ENCODE results near the gene DCAF15.

The DCAF15 gene

GRCh38 chr19:13952931-13953531, 722 bp downstream of the DCAF15 start:
- H3K4me1 ChIP-seq (ENCODE audit: low read length), result peaks cover 12% of the 10 kb centered on the region

GRCh38 chr19:13954185-13954584, 1.9 kb downstream of the DCAF15 start:
- TF ChIP-seq CTCF (IDR thresholded peaks at IDR 0.05; ENCODE audit: low read depth, low read length), result no peak
- TF ChIP-seq EZH2phosphoT487 (IDR thresholded peaks at IDR 0.05; ENCODE audit: low read depth), result no peak
- peak overlapping the region; percentile 95; the same call in 1 of the 2 replicates for H3K4me2 ChIP-seq (ENCODE audit: low read length)
- H3K9ac ChIP-seq (ENCODE audit: low read length), result no peak overlapping the region
- no peaks in the 10 kb centered on the region for H3K27me3 ChIP-seq (ENCODE audit: low read depth, low read length)
- no peak overlapping the region for H2AFZ ChIP-seq (ENCODE audit: low read depth, low read length)
- H3K4me1 ChIP-seq (ENCODE audit: low read length), result peaks cover 12% of the 10 kb centered on the region
- no peak overlapping the region for H3K4me3 ChIP-seq (ENCODE audit: low read length)
- H3K79me2 ChIP-seq (ENCODE audit: low read length), result peaks cover 17% of the 10 kb centered on the region
- H3K9me3 ChIP-seq (ENCODE audit: insufficient read depth, low read length), result no peaks in the 10 kb centered on the region
- peaks cover 32% of the 10 kb centered on the region for H3K36me3 ChIP-seq (replicated peaks; ENCODE audit: low read depth, low read length)
- H3K27ac ChIP-seq (ENCODE audit: low read length), result no peak overlapping the region
- peaks cover 10% of the 10 kb centered on the region for H4K20me1 ChIP-seq (ENCODE audit: insufficient read depth, low read length)

More at GRCh38 chr19:13952931-13953531, 722 bp downstream of the DCAF15 start:
- Histone ChIP-seq H3K4me2 (ENCODE audit: low read length) (peak overlapping the region; percentile 95), H4K20me1 (ENCODE audit: insufficient read depth, low read length) (peaks cover 10% of the 10 kb centered on the region), H3K36me3 (replicated peaks; ENCODE audit: low read depth, low read length) (peaks cover 26% of the 10 kb centered on the region), H3K27me3 (ENCODE audit: low read depth, low read length) (no peaks in the 10 kb centered on the region), H2AFZ (ENCODE audit: low read depth, low read length) (no peak overlapping the region), H3K27ac (ENCODE audit: low read length) (peak overlapping the region; percentile 15; the same call in 1 of the 2 replicates), H3K9ac (ENCODE audit: low read length) (peak overlapping the region; percentile 82), H3K79me2 (ENCODE audit: low read length) (peaks cover 17% of the 10 kb centered on the region), H3K4me3 (ENCODE audit: low read length) (peak overlapping the region; percentile 94), H3K9me3 (ENCODE audit: insufficient read depth, low read length) (no peaks in the 10 kb centered on the region)
- TF ChIP-seq CTCF (IDR thresholded peaks at IDR 0.05; ENCODE audit: low read depth, low read length), result no peak
- TF ChIP-seq EZH2phosphoT487 (IDR thresholded peaks at IDR 0.05; ENCODE audit: low read depth), result no peak

GRCh38 chr19:13955662-13956364, 3.5 kb downstream of the DCAF15 start:
- no peak overlapping the region for H3K4me3 ChIP-seq (ENCODE audit: low read length)
- H3K27ac ChIP-seq (ENCODE audit: low read length), result no peak overlapping the region
- peaks cover 17% of the 10 kb centered on the region for H3K79me2 ChIP-seq (ENCODE audit: low read length)
- H2AFZ ChIP-seq (ENCODE audit: low read depth, low read length), result no peak overlapping the region
- TF ChIP-seq CTCF (IDR thresholded peaks at IDR 0.05; ENCODE audit: low read depth, low read length) (no peak), EZH2phosphoT487 (IDR thresholded peaks at IDR 0.05; ENCODE audit: low read depth) (no peak)
- H3K9ac ChIP-seq (ENCODE audit: low read length), result no peak overlapping the region
- no peaks in the 10 kb centered on the region for H3K27me3 ChIP-seq (ENCODE audit: low read depth, low read length)
- H3K9me3 ChIP-seq (ENCODE audit: insufficient read depth, low read length), result no peaks in the 10 kb centered on the region
- H3K36me3 ChIP-seq (replicated peaks; ENCODE audit: low read depth, low read length), result peaks cover 45% of the 10 kb centered on the region
- H3K4me2 ChIP-seq (ENCODE audit: low read length), result no peak overlapping the region
- peaks cover 10% of the 10 kb centered on the region for H4K20me1 ChIP-seq (ENCODE audit: insufficient read depth, low read length)
- H3K4me1 ChIP-seq (ENCODE audit: low read length), result peaks cover 12% of the 10 kb centered on the region

DNA sequence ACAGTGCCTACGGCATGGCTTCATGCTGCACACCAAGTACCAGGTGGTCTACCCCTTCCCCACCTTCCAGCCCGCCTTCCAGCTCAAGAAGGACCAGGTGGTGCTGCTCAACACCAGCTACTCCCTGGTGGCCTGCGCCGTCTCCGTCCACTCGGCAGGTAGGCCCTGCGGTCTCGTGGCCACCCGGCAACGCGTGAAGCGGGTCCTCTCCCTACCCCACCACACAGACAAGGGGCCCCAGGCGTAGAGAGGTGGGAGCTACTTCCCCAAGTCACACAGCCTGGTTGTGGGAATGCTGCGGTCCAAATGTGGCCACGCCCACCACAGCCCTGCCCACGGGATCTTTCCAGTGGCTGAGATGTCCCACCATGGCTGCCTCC, 4.0 kb downstream of the DCAF15 start:
- Histone ChIP-seq H2AFZ (ENCODE audit: low read depth, low read length) (no peak overlapping the region), H3K4me3 (ENCODE audit: low read length) (no peak overlapping the region), H3K36me3 (replicated peaks; ENCODE audit: low read depth, low read length) (peaks cover 49% of the 10 kb centered on the region), H3K27me3 (ENCODE audit: low read depth, low read length) (no peaks in the 10 kb centered on the region), H3K79me2 (ENCODE audit: low read length) (peaks cover 17% of the 10 kb centered on the region), H3K4me1 (ENCODE audit: low read length) (peaks cover 12% of the 10 kb centered on the region), H3K9me3 (ENCODE audit: insufficient read depth, low read length) (no peaks in the 10 kb centered on the region), H3K4me2 (ENCODE audit: low read length) (no peak overlapping the region), H3K27ac (ENCODE audit: low read length) (no peak overlapping the region), H3K9ac (ENCODE audit: low read length) (no peak overlapping the region), H4K20me1 (ENCODE audit: insufficient read depth, low read length) (peaks cover 10% of the 10 kb centered on the region)
- TF ChIP-seq CTCF (IDR thresholded peaks at IDR 0.05; ENCODE audit: low read depth, low read length) (no peak), EZH2phosphoT487 (IDR thresholded peaks at IDR 0.05; ENCODE audit: low read depth) (no peak)

Measured in OCI-LY3 (cell line).